Measurements from ENCODE around the gene MYL4. TPM values are rescaled to one million over a fixed set of nuclear protein-coding genes. Genes with fewer than 3 reads are reported as not detected.

Gene MYL4
- total and polyA plus RNA-seq, 2 of the 8 experiments (the other 6 are each of a cell fraction or from before 2014, with no cell fraction given): 0.12 TPM; not detected in 1

- Histone ChIP-seq H3K14ac (ENCODE audit: insufficient read length) (no peak overlapping the region), H3K4ac (replicated peaks; ENCODE audit: insufficient read length, low read depth, low read length) (no peak overlapping the region), H3K56ac (replicated peaks; ENCODE audit: insufficient read length, low read depth, low read length) (no peak overlapping the region), H3K9ac (replicated peaks in 1 of 4; ENCODE audit: extremely low read depth in 1 of 4, low read depth in 3 of 4, low read length in 3 of 4) (no peak overlapping the region), H4K91ac (replicated peaks; ENCODE audit: insufficient read length, low read length) (no peak overlapping the region), H3K4me3 (ENCODE audit: extremely low read depth in 1 of 4, insufficient read depth in 2 of 4, low read depth in 3 of 4, low read length in 4 of 4) (no peak overlapping the region), H3K27ac (ENCODE audit: low read depth, low read length) (no peak overlapping the region), H2BK20ac (ENCODE audit: low read length) (no peak overlapping the region), H3K79me2 (ENCODE audit: control insufficient read depth in 1 of 2, insufficient read depth in 2 of 2, low read length in 2 of 2) (no peaks in the 10 kb centered on the region), H4K20me1 (replicated peaks in 1 of 2; ENCODE audit: control insufficient read depth in 1 of 2, insufficient read depth in 2 of 2, low read length in 2 of 2) (no peaks in the 10 kb centered on the region), H2BK5ac (ENCODE audit: low read depth, low read length) (no peak overlapping the region; the same call in 1 of the 2 replicates), H3K36me3 (ENCODE audit: control insufficient read depth in 2 of 4, insufficient read depth in 4 of 4, low read length in 3 of 4) (no peaks in the 10 kb centered on the region), H2BK15ac (ENCODE audit: low read length) (no peak overlapping the region), H4K5ac (ENCODE audit: insufficient read length, low read depth, low read length) (no peak overlapping the region), H3K9me3 (ENCODE audit: insufficient read depth in 2 of 2, low read depth in 1 of 2, low read length in 1 of 2) (no peaks in the 10 kb centered on the region), H2BK12ac (ENCODE audit: low read depth, low read length) (no peak overlapping the region), H3K18ac (ENCODE audit: extremely low read depth, low read length) (no peak overlapping the region), H3K79me1 (ENCODE audit: low read depth, low read length) (no peaks in the 10 kb centered on the region), H4K8ac (ENCODE audit: extremely low read depth, insufficient read depth, low read length) (no peak overlapping the region), H3K23me2 (ENCODE audit: low read depth, low read length) (no peaks in the 10 kb centered on the region), H2AK5ac (ENCODE audit: low read depth, low read length) (no peak overlapping the region), H3K4me1 (replicated peaks in 1 of 4; ENCODE audit: control insufficient read depth in 3 of 4, insufficient read depth in 4 of 4, low read length in 3 of 4) (no peaks in the 10 kb centered on the region), H2BK120ac (replicated peaks; ENCODE audit: low read depth, low read length) (no peak overlapping the region), H3K27me3 (replicated peaks in 1 of 4; ENCODE audit: control insufficient read depth in 3 of 4, extremely low read depth in 1 of 4, insufficient read depth in 3 of 4, low read length in 3 of 4) (no peaks in the 10 kb centered on the region), H3K4me2 (ENCODE audit: insufficient read depth in 1 of 2, low read depth in 2 of 2, low read length in 2 of 2) (no peak overlapping the region), H3K23ac (ENCODE audit: insufficient read length) (no peak overlapping the region), H2AFZ (ENCODE audit: low read length) (no peak overlapping the region)
- ChIA-PET CTCF (ENCODE audit: partially characterized antibody) (interaction anchor here (0.9 to 6.6 kb wide), 2 partner anchors 15 to 76 kb away, joined by 3 to 39 read pairs; no protein-coding TSS in a partner anchor), POLR2A (ENCODE audit: partially characterized antibody) (interaction anchor here (0.8 kb wide), 1 partner anchor 24 kb away, joined by 3 read pairs; no protein-coding TSS in a partner anchor)
- WGBS, 2 experiments (ENCODE audit: extremely low coverage in 1 of 2, insufficient coverage in 1 of 2, insufficient read length in 1 of 2, insufficient replicate concordance in 2 of 2, low coverage in 1 of 2, low lambda C conversion rate in 2 of 2, missing lambda C conversion rate in 1 of 2): 79% methylated on average over 7 of the region's 7 CpGs; no CpG with 5 or more reads in 1 of the 2 experiments
- TF ChIP-seq SP2 (IDR thresholded peaks at IDR 0.05; ENCODE audit: low read length): no peak
- no peak for TF ChIP-seq KDM5A (IDR thresholded peaks at IDR 0.05; ENCODE audit: low read length)
- TF ChIP-seq RAD21 (IDR thresholded peaks at IDR 0.05 in 1 of 2, conservative IDR thresholded peaks at IDR 0.05 in 1 of 2; ENCODE audit: low read depth in 2 of 2, low read length in 2 of 2): no peak
- no peak for TF ChIP-seq BACH1 (IDR thresholded peaks at IDR 0.05; ENCODE audit: low read length)
- no peak for TF ChIP-seq CTBP2 (IDR thresholded peaks at IDR 0.05; ENCODE audit: borderline replicate concordance, insufficient read depth, insufficient read length, low read length)
- TF ChIP-seq ZNF274 (IDR thresholded peaks at IDR 0.05; ENCODE audit: borderline replicate concordance, extremely low read depth, low read length): no peak
- no peak for TF ChIP-seq TEAD4 (IDR thresholded peaks at IDR 0.05; ENCODE audit: low read depth, low read length)
- no peak for TF ChIP-seq SP1 (IDR thresholded peaks at IDR 0.05; ENCODE audit: low read depth, low read length)
- TF ChIP-seq BCL11A (IDR thresholded peaks at IDR 0.05; ENCODE audit: low read depth in 2 of 2, low read length in 2 of 2): no peak
- no peak for TF ChIP-seq PHF8 (conservative IDR thresholded peaks at IDR 0.05; ENCODE audit: low read depth, low read length)
- DNase-seq (ENCODE audit: low read depth in 1 of 2, low spot score in 2 of 2) (no peak), FAIRE-seq (no peak)
Measured at GRCh38 chr17:47237841-47238240, 28.7 kb downstream of the MYL4 start.
